ENCODE data around the gene TRIL. TPM values are rescaled to one million over a fixed set of nuclear protein-coding genes. Genes with fewer than 3 reads are reported as not detected.

The TRIL gene
- total RNA-seq, 5 donors from 2014 or later (not counting 1 experiment from before 2014, with no cell fraction given): not detected

- Mint-ChIP-seq H3K36me3 (no peaks in the 10 kb centered on the region), H3K27ac (peak overlapping the region in 1 of 2 donors; percentile 46), H3K4me1 (peaks cover 24 to 30% (median 27%) of the 10 kb centered on the region in 3 donors), H3K4me3 (peak overlapping the region; percentile 84 to 88 (median 86)), H3K9me3 (no peaks in the 10 kb centered on the region), H3K27me3 (peaks cover 0 to 6% of the 10 kb centered on the region in 2 donors)
- peak; percentile 8 to 80 (median 29) for DNase-seq
- Histone ChIP-seq H3K27ac (ENCODE audit: low read length) (no peak overlapping the region), H3K4me1 (ENCODE audit: control insufficient read depth in 1 of 2, extremely low read depth in 1 of 2, insufficient read depth in 2 of 2, low read length in 2 of 2) (peaks cover 4 to 5% of the 10 kb centered on the region in 2 experiments), H3K4me3 (ENCODE audit: control insufficient read depth in 1 of 2, extremely low read depth in 1 of 2, low read length in 1 of 2) (peak overlapping the region; percentile 57 to 84), H3K9me3 (no peaks in the 10 kb centered on the region), H3K36me3 (ENCODE audit: control insufficient read depth in 2 of 2, extremely low read depth in 1 of 2, insufficient read depth in 1 of 2, low read length in 1 of 2) (no peaks in the 10 kb centered on the region), H3K27me3 (replicated peaks in 1 of 2; ENCODE audit: control insufficient read depth in 2 of 2, extremely low read depth in 1 of 2, insufficient read depth in 2 of 2, low read length in 1 of 2) (peaks cover 0 to 7% of the 10 kb centered on the region in 2 experiments)
- POLR2A ChIA-PET: no interaction called here
- 1% methylated on average over 8 of the region's 22 CpGs for whole genome bisulfite sequencing (ENCODE audit: insufficient coverage)
- CTCF ChIA-PET: interaction anchor here (0.6 to 10.0 kb wide), 38 partner anchors 7 to 1298 kb away, joined by 3 to 105 read pairs (median 4); no protein-coding TSS in a partner anchor
- ATAC-seq (replicated peaks in 1 of 4): peak; percentile 74 to 96 (median 86)
Observed at GRCh38 chr7:28926871-28927597, 31.1 kb downstream of the TRIL start.

- CTCF ChIA-PET: interaction anchor here (0.7 to 10.0 kb wide), 36 partner anchors 10 to 1727 kb away, joined by 3 to 105 read pairs (median 5); partner anchors contain the start of gene TRIL (in 1 of the 2)
- Histone ChIP-seq H3K4me3 (ENCODE audit: control insufficient read depth in 1 of 2, extremely low read depth in 1 of 2, low read length in 1 of 2) (no peak overlapping the region), H3K27ac (ENCODE audit: low read length) (no peak overlapping the region), H3K36me3 (ENCODE audit: control insufficient read depth in 2 of 2, extremely low read depth in 1 of 2, insufficient read depth in 1 of 2, low read length in 1 of 2) (no peaks in the 10 kb centered on the region), H3K27me3 (replicated peaks in 1 of 2; ENCODE audit: control insufficient read depth in 2 of 2, extremely low read depth in 1 of 2, insufficient read depth in 2 of 2, low read length in 1 of 2) (peaks cover 0 to 3% of the 10 kb centered on the region in 2 experiments), H3K4me1 (ENCODE audit: control insufficient read depth in 1 of 2, extremely low read depth in 1 of 2, insufficient read depth in 2 of 2, low read length in 2 of 2) (peaks cover 4 to 5% of the 10 kb centered on the region in 2 experiments), H3K9me3 (no peaks in the 10 kb centered on the region)
- Mint-ChIP-seq H3K36me3 (no peaks in the 10 kb centered on the region), H3K27ac (no peak overlapping the region), H3K4me3 (no peak overlapping the region), H3K27me3 (no peaks in the 10 kb centered on the region), H3K9me3 (no peaks in the 10 kb centered on the region), H3K4me1 (peaks cover 24 to 28% (median 24%) of the 10 kb centered on the region in 3 donors)
- DNase-seq (peak; percentile 12 to 86 (median 49)), ATAC-seq (replicated peaks in 1 of 4) (peak in 3 of 4 experiments; percentile 44 to 53 (median 45))
- POLR2A ChIA-PET: interaction anchor here in 1 of 2 donors (0.7 kb wide), 1 partner anchor 169 kb away, joined by 3 read pairs; no protein-coding TSS in a partner anchor
- WGBS (ENCODE audit: insufficient coverage): 23% methylated on average over 2 of the region's 7 CpGs
Observed at GRCh38 chr7:28922624-28923331, 35.4 kb downstream of the TRIL start.

- Histone ChIP-seq H3K27ac (ENCODE audit: low read length) (no peak overlapping the region), H3K36me3 (ENCODE audit: control insufficient read depth in 2 of 2, extremely low read depth in 1 of 2, insufficient read depth in 1 of 2, low read length in 1 of 2) (no peaks in the 10 kb centered on the region), H3K4me3 (ENCODE audit: control insufficient read depth in 1 of 2, extremely low read depth in 1 of 2, low read length in 1 of 2) (no peak overlapping the region), H3K27me3 (replicated peaks in 1 of 2; ENCODE audit: control insufficient read depth in 2 of 2, extremely low read depth in 1 of 2, insufficient read depth in 2 of 2, low read length in 1 of 2) (peaks cover 0 to 2% of the 10 kb centered on the region in 2 experiments), H3K9me3 (no peaks in the 10 kb centered on the region), H3K4me1 (ENCODE audit: control insufficient read depth in 1 of 2, extremely low read depth in 1 of 2, insufficient read depth in 2 of 2, low read length in 2 of 2) (peaks cover 4% of the 10 kb centered on the region in 2 experiments)
- peak; percentile 67 to 81 (median 76) for ATAC-seq (replicated peaks in 1 of 4)
- peaks cover 14 to 18% (median 17%) of the 10 kb centered on the region in 3 donors for H3K4me1 Mint-ChIP-seq
- CTCF ChIA-PET: interaction anchor here (0.5 to 10.0 kb wide), 52 partner anchors 9 to 1726 kb away, joined by 3 to 105 read pairs (median 4); partner anchors contain the start of gene TRIL (in 1 of the 2)
- H3K27ac Mint-ChIP-seq: no peak overlapping the region
- POLR2A ChIA-PET: no interaction called here
- no peaks in the 10 kb centered on the region for H3K9me3 Mint-ChIP-seq
- H3K27me3 Mint-ChIP-seq: no peaks in the 10 kb centered on the region
- peak in 21 of 35 experiments; percentile 4 to 67 (median 22) for DNase-seq
- H3K4me3 Mint-ChIP-seq: no peak overlapping the region
- H3K36me3 Mint-ChIP-seq: no peaks in the 10 kb centered on the region
- no CpG with 5 or more reads among the region's 4 CpGs for WGBS (ENCODE audit: insufficient coverage)
Observed at GRCh38 chr7:28921822-28922221, 36.3 kb downstream of the TRIL start.

GRCh38 chr7:28920424-28920823, 37.7 kb downstream of the TRIL start:
- Mint-ChIP-seq H3K27ac (no peak overlapping the region), H3K27me3 (no peaks in the 10 kb centered on the region), H3K9me3 (no peaks in the 10 kb centered on the region)

GRCh38 chr7:28919510-28919909, 38.6 kb downstream of the TRIL start:
- ChIA-PET POLR2A (no interaction called here), CTCF (interaction anchor here (1.4 to 10.0 kb wide), 3 partner anchors 25 to 487 kb away, joined by 4 to 105 read pairs (median 61); no protein-coding TSS in a partner anchor)
- peaks cover 0 to 2% of the 10 kb centered on the region in 2 experiments for H3K4me1 ChIP-seq (ENCODE audit: control insufficient read depth in 1 of 2, extremely low read depth in 1 of 2, insufficient read depth in 2 of 2, low read length in 2 of 2)
- Mint-ChIP-seq H3K27me3 (no peaks in the 10 kb centered on the region), H3K27ac (no peak overlapping the region), H3K4me3 (no peak overlapping the region), H3K9me3 (no peaks in the 10 kb centered on the region), H3K36me3 (no peaks in the 10 kb centered on the region), H3K4me1 (peaks cover 8 to 13% (median 13%) of the 10 kb centered on the region in 3 donors)
- H3K27me3 ChIP-seq (replicated peaks in 1 of 2; ENCODE audit: control insufficient read depth in 2 of 2, extremely low read depth in 1 of 2, insufficient read depth in 2 of 2, low read length in 1 of 2): no peaks in the 10 kb centered on the region
- H3K4me3 ChIP-seq (ENCODE audit: control insufficient read depth in 1 of 2, extremely low read depth in 1 of 2, low read length in 1 of 2): no peak overlapping the region
- H3K36me3 ChIP-seq (ENCODE audit: control insufficient read depth in 2 of 2, extremely low read depth in 1 of 2, insufficient read depth in 1 of 2, low read length in 1 of 2): no peaks in the 10 kb centered on the region
- H3K27ac ChIP-seq (ENCODE audit: low read length): no peak overlapping the region
- no peaks in the 10 kb centered on the region for H3K9me3 ChIP-seq
- WGBS (ENCODE audit: insufficient coverage): 83% methylated on average over 3 of the region's 9 CpGs
- ATAC-seq (replicated peaks in 1 of 4): no peak
- DNase-seq: no peak

More at GRCh38 chr7:28920424-28920823, 37.7 kb downstream of the TRIL start:
- 78% methylated on average over 4 of the region's 6 CpGs for WGBS (ENCODE audit: insufficient coverage)
- Mint-ChIP-seq H3K4me3 (no peak overlapping the region), H3K4me1 (peaks cover 8 to 13% (median 13%) of the 10 kb centered on the region in 3 donors), H3K36me3 (no peaks in the 10 kb centered on the region)
- DNase-seq (no peak), ATAC-seq (replicated peaks in 1 of 4) (no peak)
- peaks cover 0 to 2% of the 10 kb centered on the region in 2 experiments for H3K4me1 ChIP-seq (ENCODE audit: control insufficient read depth in 1 of 2, extremely low read depth in 1 of 2, insufficient read depth in 2 of 2, low read length in 2 of 2)
- ChIA-PET CTCF (interaction anchor here (0.9 to 10.0 kb wide), 13 partner anchors 11 to 491 kb away, joined by 3 to 105 read pairs (median 8); no protein-coding TSS in a partner anchor), POLR2A (no interaction called here)
- no peaks in the 10 kb centered on the region for H3K27me3 ChIP-seq (replicated peaks in 1 of 2; ENCODE audit: control insufficient read depth in 2 of 2, extremely low read depth in 1 of 2, insufficient read depth in 2 of 2, low read length in 1 of 2)
- no peak overlapping the region for H3K4me3 ChIP-seq (ENCODE audit: control insufficient read depth in 1 of 2, extremely low read depth in 1 of 2, low read length in 1 of 2)
- H3K27ac ChIP-seq (ENCODE audit: low read length): no peak overlapping the region
- H3K36me3 ChIP-seq (ENCODE audit: control insufficient read depth in 2 of 2, extremely low read depth in 1 of 2, insufficient read depth in 1 of 2, low read length in 1 of 2): no peaks in the 10 kb centered on the region
- H3K9me3 ChIP-seq: no peaks in the 10 kb centered on the region

GRCh38 chr7:28908775-28909174, 49.4 kb downstream of the TRIL start:
- no peaks in the 10 kb centered on the region for H3K36me3 Mint-ChIP-seq
- Histone ChIP-seq H3K4me3 (ENCODE audit: control insufficient read depth in 1 of 2, extremely low read depth in 1 of 2, low read length in 1 of 2) (no peak overlapping the region), H3K4me1 (ENCODE audit: control insufficient read depth in 1 of 2, extremely low read depth in 1 of 2, insufficient read depth in 2 of 2, low read length in 2 of 2) (no peaks in the 10 kb centered on the region), H3K36me3 (ENCODE audit: control insufficient read depth in 2 of 2, extremely low read depth in 1 of 2, insufficient read depth in 1 of 2, low read length in 1 of 2) (no peaks in the 10 kb centered on the region), H3K27ac (ENCODE audit: low read length) (no peak overlapping the region), H3K9me3 (no peaks in the 10 kb centered on the region), H3K27me3 (replicated peaks in 1 of 2; ENCODE audit: control insufficient read depth in 2 of 2, extremely low read depth in 1 of 2, insufficient read depth in 2 of 2, low read length in 1 of 2) (peaks cover 0 to 3% of the 10 kb centered on the region in 2 experiments)
- H3K9me3 Mint-ChIP-seq: peaks cover 0 to 8% (median 4%) of the 10 kb centered on the region in 3 donors
- POLR2A ChIA-PET: no interaction called here
- H3K27ac Mint-ChIP-seq: no peak overlapping the region
- H3K4me1 Mint-ChIP-seq: no peaks in the 10 kb centered on the region
- no peak for ATAC-seq (replicated peaks in 1 of 4)
- 86% methylated on average over 4 of the region's 5 CpGs for WGBS (ENCODE audit: insufficient coverage)
- DNase-seq: no peak
- no peak overlapping the region for H3K4me3 Mint-ChIP-seq
- CTCF ChIA-PET: interaction anchor here in 1 of 2 donors (1.0 kb wide), 1 partner anchor 13 kb away, joined by 3 read pairs; no protein-coding TSS in a partner anchor
- H3K27me3 Mint-ChIP-seq: peaks cover 11 to 19% of the 10 kb centered on the region in 2 donors
